ENCODE measurements around the gene KRT73. TPM values are rescaled to one million over a fixed set of nuclear protein-coding genes. Genes with fewer than 3 reads are reported as not detected.

KRT73 gene
- total RNA-seq, 1 donor from 2014 or later: not detected

GRCh38 chr12:52647601-52648000, 29.2 kb upstream of the KRT73 start:
- no peaks in the 10 kb centered on the region for H3K9me3 Mint-ChIP-seq
- no peak overlapping the region for H3K27ac Mint-ChIP-seq

GRCh38 chr12:52646613-52647012, 28.3 kb upstream of the KRT73 start:
- H3K27ac Mint-ChIP-seq: no peak overlapping the region
- no peak for DNase-seq
- no peak for ATAC-seq (ENCODE audit: low read depth)
- intact Hi-C loops (cut with micrococcal nuclease): no loop called here
- H3K27me3 Mint-ChIP-seq: peaks cover 4% of the 10 kb centered on the region
- ChIA-PET CTCF (no interaction called here), POLR2A (no interaction called here)
- no peaks in the 10 kb centered on the region for H3K4me1 Mint-ChIP-seq
- no peaks in the 10 kb centered on the region for H3K9me3 Mint-ChIP-seq
- no peaks in the 10 kb centered on the region for H3K36me3 Mint-ChIP-seq (ENCODE audit: low read depth)
- no peak for TF ChIP-seq CTCF (IDR thresholded peaks at IDR 0.05)
- H3K4me3 Mint-ChIP-seq: no peak overlapping the region

More at GRCh38 chr12:52647601-52648000, 29.2 kb upstream of the KRT73 start:
- no peak overlapping the region for H3K4me3 Mint-ChIP-seq
- no peak for TF ChIP-seq CTCF (IDR thresholded peaks at IDR 0.05)
- peaks cover 4% of the 10 kb centered on the region for H3K27me3 Mint-ChIP-seq
- ATAC-seq (ENCODE audit: low read depth) (no peak), DNase-seq (no peak)
- POLR2A ChIA-PET: no interaction called here
- no peaks in the 10 kb centered on the region for H3K36me3 Mint-ChIP-seq (ENCODE audit: low read depth)
- intact Hi-C loops (cut with micrococcal nuclease): no loop called here
- CTCF ChIA-PET: no interaction called here
- H3K4me1 Mint-ChIP-seq: no peaks in the 10 kb centered on the region

GRCh38 chr12:52645982-52646381, 27.6 kb upstream of the KRT73 start:
- Mint-ChIP-seq H3K9me3 (no peaks in the 10 kb centered on the region), H3K27me3 (peaks cover 4% of the 10 kb centered on the region), H3K4me1 (no peaks in the 10 kb centered on the region), H3K27ac (no peak overlapping the region), H3K4me3 (no peak overlapping the region), H3K36me3 (ENCODE audit: low read depth) (no peaks in the 10 kb centered on the region)
- CTCF ChIA-PET: no interaction called here
- TF ChIP-seq CTCF (IDR thresholded peaks at IDR 0.05): no peak
- DNase-seq: no peak
- intact Hi-C loops (cut with micrococcal nuclease): no loop called here
- POLR2A ChIA-PET: no interaction called here
- ATAC-seq (ENCODE audit: low read depth): no peak

- ATAC-seq (ENCODE audit: low read depth) (no peak), DNase-seq (no peak)
- CTCF ChIA-PET: no interaction called here
- Mint-ChIP-seq H3K4me3 (no peak overlapping the region), H3K27ac (no peak overlapping the region), H3K4me1 (no peaks in the 10 kb centered on the region), H3K9me3 (no peaks in the 10 kb centered on the region), H3K36me3 (ENCODE audit: low read depth) (no peaks in the 10 kb centered on the region), H3K27me3 (peaks cover 4% of the 10 kb centered on the region)
- POLR2A ChIA-PET: no interaction called here
- no peak for TF ChIP-seq CTCF (IDR thresholded peaks at IDR 0.05)
- intact Hi-C loops (cut with micrococcal nuclease): no loop called here
Measured at GRCh38 chr12:52645120-52645761, 26.9 kb upstream of the KRT73 start.

GRCh38 chr12:52644078-52644415, 25.7 kb upstream of the KRT73 start:
- no peak for DNase-seq
- TF ChIP-seq CTCF (IDR thresholded peaks at IDR 0.05): no peak
- ChIA-PET CTCF (no interaction called here), POLR2A (no interaction called here)
- Mint-ChIP-seq H3K4me3 (no peak overlapping the region), H3K27me3 (peaks cover 8% of the 10 kb centered on the region), H3K36me3 (ENCODE audit: low read depth) (no peaks in the 10 kb centered on the region), H3K9me3 (no peaks in the 10 kb centered on the region), H3K4me1 (no peaks in the 10 kb centered on the region), H3K27ac (no peak overlapping the region)
- intact Hi-C loops (cut with micrococcal nuclease): no loop called here
- ATAC-seq (ENCODE audit: low read depth): no peak

All from activated B cell treated with CpG ODN at 0.5 μM for 24 hours (primary cell).